Cerebellar nuclear complex (tissue), 1 donor: ENCODE data around the gene BPIFB6.
"Not testable (repeated sequence)": the region's sequence is repeated elsewhere in the genome, so short reads cannot be mapped to it uniquely, and the experiment has no call there.

Source experiments
- DNase-seq, 2 experiments: peaks; one replicate each; lab custom pipeline; 2025; lab: John Stamatoyannopoulos, UW

The BPIFB6 gene

DNA sequence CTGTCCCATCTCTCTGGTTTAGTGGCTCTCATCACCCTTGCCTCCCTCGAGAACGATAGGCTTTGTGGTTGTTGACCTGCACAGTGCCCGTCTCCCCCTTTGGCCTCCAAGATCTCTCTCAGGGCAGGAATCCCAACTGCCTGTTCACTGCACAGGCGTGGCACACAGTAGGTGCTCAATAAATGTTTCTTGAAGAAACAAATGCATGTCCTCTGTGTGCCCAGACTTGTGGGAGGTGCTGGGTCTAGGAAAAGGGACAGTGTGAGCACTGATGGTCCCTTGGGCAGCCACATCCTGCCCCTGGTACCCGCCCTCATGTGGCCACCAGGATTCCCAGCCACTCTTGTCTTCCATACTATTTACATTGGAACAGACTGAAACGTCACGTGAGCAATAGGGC, 2.6 kb upstream of the BPIFB6 start:
- no peak for DNase-seq

DNA sequence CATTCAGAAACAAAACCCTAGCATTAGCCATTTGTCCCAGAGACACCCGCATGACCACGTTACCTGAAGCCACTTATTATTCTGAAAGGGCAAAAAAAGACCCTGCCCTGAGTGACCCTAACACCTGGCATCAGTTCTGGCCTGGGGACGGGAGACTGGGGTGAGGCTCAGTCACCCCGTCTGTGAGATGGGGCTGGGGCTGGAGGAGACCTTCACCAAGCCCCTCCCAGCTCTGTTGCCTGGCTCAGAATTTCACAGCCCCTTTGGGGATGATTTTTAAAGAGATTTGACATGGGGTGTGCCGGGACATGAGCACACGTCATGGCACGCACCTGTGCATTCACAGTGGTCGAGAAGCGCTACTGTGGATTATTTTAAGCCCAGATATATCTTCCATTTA, 1.4 kb upstream of the BPIFB6 start:
- DNase-seq = no peak

DNA sequence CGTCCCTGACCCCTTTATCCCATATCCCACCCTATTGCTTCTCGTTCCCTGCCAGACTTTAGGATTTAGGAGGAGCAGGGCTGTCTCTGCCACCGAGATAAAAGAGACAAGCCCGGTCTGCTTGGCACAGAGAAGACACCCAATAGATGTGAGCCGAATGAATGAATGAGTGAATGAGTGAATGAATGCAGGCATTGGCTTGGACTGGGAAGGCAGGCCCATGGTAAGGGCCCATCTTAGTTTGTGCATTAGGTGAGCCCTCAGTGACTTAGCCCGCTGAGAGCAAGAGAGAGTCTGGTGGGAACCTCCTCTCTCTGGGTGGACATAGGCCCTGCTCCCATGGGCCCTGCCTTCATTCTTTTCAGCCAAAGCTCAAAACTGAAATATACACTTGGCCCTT, 879 bp upstream of the BPIFB6 start:
- DNase-seq = no peak

DNA sequence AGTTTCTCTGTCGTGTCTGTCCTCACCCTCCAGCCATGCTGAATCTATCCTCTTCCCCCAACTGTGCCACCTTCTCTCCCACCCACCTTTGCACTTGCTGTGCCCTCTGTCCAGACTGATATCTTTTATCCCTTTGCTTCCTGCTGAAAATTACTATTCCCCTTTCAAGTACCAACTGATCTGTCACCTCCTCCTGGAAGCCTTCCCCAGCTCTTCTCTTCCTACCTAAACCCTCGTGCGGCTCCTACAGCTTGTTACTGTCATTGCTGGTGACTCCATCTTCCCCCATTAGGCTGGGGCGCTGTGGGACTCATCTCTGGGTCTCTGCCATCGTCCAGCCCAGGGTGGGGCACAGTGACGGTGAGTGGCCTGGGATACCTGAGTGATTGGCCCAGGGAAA, 1.1 kb downstream of the BPIFB6 start:
- DNase-seq = no peak

DNA sequence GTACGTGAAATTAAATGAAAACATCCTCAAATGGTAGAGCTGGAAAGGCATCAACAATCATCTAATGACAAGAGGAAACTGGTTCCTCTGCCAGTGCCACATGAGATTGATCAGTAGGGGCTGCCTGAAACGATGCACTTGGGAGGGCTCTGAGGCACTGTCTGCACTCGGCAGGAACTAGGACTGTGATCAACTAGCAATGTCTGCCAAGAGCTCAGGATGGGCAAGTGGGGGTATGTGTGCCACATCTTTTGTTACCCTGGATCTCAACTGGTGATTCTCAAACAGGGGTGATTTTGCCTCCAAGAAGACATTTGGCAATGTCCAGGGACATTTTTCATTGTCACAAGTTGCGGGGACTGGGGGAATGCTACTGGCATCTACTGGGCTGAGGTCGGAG, 1.9 kb downstream of the BPIFB6 start:
- DNase-seq = no peak

DNA sequence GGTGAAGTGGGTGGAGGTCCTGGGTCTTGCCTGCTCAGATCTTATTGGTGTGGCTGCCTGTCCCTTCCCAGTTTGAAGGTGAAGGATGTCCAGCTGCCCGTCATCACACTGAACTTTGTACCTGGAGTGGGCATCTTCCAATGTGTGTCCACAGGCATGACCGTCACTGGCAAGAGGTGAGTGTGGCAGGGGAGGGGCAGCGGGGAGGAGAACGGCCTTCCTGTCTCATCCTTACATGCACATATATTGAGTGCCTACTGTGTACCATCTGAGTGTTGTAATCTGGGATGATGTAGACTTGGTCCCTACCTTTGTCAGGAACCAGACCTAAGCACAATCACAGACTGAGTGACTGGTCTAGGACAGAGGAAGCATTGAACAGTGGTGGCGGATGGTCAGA, 2.7 kb downstream of the BPIFB6 start:
- DNase-seq = no peak

DNA sequence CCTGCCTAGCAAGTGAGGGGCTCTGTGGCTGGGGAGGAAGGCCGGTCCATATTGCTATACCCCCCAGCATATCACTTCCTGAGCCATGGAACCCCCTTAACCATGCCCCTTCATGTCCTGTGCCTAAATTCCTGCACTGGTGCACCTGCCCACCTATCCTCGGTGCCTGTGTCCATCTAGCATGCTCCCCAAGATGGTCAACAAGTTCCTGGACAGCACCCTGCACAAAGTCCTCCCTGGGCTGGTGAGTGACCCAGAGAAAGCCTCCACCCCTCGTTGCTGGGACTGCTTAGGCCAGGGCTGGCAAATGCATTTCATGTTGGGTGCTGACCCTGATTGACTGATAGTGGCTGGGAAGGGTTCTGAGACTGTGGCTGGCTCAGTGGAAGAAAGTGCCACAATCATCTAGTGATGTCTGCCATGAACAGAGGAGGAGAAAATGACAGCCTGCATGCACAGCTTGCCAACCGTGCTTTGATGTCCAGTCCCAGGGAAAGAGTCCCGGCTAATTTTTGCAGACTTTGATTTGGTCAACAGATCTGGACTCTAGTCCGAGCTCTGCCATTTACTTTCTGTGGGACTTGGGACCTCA, 3.5 kb downstream of the BPIFB6 start:
- no peak for DNase-seq

DNA sequence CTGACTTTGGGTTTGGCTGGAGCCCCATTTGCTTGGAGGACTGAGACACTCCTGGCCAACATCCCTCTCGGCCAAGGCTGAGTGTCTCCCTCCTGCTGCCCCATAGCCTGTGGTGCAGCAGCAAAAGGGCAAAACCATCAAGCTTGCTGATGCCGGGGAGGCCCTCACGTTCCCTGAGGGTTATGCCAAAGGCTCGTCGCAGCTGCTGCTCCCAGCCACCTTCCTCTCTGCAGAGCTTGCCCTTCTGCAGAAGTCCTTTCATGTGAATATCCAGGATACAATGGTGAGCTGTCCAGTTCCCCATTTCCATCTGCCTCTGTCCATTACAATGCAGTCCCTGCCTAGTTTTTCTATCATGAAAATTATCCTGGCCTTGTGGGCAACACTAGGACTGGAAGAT, 6.0 kb downstream of the BPIFB6 start:
- no peak for DNase-seq

DNA sequence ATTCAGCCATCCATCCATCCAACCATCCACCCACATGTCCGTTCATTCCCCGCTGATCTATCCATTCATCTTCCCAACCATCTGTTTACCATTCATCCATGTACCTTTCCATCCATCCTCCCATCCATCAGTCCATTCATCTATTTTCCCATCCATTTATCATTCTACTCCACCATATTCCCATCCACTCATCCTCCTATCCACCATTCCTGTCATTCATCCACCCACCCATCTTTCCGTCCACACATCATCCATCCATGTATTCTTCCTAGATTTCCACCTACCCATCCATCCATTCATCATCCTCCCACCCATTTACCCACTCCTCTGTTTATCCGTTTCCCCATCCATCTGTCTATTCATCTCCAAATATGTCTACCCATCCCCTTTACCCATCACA, 6.8 kb downstream of the BPIFB6 start:
- DNase-seq = no peak

DNA sequence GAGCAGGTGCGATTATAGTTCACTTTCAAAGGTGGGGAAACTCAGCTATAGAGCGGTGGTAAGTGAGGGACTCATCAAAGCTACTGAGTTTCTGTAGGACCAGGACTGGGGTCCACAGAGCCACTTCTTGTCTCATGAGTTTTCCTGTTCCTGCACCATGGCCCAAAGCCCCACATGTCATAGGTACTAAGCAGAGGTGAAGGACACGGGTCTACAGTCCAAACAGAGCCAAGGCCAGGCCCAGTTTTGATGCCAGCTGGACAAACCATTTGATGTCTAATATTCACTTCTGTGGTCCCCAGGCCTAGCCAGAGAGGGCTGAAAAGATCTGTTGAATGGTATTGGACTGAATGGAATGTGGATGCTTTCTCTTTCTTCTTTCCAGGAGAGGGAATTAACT, 11.0 kb downstream of the BPIFB6 start:
- DNase-seq = no peak

DNA sequence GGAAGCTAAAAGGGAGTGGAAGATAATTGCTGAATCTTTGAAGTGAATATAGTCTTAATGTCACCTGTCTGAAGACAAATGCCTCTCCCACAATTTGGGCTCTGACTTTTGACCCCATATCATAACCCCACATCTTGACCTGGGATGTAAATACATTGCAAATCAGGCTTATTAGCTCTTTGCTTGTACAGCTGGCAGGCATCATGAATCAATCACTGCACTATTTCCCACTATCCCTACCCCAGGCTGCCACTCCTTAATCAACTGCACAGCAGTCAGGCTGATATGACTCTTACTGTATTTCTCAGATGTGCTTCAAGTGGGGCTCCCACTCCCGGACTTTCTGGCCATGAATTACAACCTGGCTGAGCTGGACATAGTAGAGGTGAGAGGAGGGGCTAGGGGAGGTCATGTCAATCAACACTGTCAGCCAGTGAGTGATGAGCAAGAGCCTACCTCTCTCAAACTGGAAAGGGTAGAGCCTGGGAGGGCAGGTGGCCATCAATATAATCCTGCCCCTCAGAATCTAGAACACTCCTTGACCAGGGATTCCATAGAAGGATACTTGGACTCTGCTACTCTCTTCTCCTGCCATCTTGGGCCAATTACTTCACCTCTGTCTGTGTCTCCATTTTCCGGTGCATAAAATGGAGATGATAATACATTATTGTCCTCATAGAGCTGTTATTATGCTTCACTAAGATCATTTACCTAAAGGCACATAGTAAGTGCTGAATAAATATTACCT, 11.7 kb downstream of the BPIFB6 start:
- DNase-seq = no peak

DNA sequence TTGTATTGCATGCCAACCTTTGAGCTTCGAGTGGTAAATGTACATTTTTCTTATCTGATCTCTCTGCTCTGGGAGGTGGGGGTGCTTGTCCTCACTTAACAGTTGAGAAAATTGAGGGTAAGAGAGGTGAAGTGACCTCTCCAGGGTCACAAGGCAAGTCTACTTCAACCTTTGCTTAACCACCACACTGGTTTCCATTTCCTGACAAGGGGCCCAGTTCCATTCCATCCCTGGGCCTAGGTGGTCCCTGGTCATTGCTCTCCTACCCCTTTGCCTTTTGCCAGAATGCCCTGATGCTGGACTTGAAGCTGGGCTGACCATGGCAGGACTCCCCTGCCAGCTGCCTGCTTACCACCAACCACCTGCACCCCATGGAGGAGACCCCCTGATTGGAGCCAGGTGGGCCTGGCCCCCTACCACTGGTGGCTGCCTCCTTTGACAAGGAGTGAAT, 12.3 kb downstream of the BPIFB6 start:
- no peak for DNase-seq

DNA sequence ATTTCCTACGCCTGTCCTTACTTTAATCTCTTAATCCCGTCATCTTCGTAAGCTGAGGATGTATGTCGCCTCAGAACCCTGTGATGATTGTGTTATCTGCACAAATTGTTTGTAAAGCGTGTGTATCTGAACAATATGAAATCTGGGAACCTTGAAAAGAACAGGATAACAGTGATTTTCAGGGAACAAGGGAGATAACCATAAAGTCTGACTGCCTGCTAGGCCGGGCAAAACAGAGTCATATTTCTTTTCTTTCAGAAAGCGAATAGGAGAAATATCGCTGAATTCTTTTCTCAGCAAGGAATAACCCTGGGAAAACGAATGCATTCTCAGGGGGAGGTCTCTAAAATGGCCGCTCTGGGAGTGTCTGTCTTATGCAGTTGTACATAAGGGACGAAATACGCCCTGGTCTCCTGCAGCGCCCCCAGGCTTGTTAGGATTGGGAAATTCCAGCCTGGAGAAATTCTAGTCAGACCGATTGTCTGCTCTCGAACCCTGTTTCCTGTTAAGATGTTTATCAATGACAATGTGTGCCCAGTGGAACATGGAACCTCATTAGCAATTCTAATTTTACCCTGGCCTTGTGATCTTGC, 13.8 kb downstream of the BPIFB6 start:
- DNase-seq = not testable (repeated sequence)

DNA sequence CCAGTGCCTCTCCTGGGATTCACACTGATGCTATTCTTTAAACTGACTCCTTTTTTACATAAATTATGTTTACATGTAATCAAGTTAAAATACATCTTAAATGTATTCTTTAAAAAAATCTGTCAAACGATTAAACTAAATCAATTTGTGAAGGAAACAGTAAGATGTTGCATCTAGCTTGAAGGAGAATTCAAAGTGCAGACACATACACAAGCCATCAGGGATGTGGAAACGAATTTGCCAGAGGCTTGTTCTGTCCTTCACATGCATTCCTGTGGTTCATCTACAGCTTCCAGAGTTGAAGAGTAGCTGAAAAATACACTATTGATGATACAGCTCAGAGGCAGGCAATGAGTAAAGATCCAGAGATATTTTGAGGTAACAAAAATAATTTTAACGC, 15.0 kb downstream of the BPIFB6 start:
- no peak for DNase-seq

DNA sequence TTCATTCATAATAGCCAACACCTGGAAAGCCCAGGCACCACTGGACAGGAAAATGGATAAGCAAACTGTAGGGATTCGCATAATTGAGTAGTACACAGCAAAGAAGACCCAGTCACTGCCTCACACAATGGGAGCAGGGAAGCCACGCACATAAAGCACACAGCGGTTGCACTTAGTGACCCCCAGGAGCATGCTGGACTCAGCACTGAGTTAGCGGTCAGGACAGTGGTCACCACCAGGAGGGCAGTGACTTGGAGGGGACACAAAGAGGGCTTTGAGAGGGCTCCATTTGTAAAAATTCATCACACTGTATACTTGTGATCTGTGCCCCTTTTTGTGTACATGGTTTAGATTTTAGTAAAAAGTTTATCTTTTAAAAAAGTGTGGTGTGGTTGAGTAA, 19.9 kb downstream of the BPIFB6 start:
- DNase-seq = no peak

DNA sequence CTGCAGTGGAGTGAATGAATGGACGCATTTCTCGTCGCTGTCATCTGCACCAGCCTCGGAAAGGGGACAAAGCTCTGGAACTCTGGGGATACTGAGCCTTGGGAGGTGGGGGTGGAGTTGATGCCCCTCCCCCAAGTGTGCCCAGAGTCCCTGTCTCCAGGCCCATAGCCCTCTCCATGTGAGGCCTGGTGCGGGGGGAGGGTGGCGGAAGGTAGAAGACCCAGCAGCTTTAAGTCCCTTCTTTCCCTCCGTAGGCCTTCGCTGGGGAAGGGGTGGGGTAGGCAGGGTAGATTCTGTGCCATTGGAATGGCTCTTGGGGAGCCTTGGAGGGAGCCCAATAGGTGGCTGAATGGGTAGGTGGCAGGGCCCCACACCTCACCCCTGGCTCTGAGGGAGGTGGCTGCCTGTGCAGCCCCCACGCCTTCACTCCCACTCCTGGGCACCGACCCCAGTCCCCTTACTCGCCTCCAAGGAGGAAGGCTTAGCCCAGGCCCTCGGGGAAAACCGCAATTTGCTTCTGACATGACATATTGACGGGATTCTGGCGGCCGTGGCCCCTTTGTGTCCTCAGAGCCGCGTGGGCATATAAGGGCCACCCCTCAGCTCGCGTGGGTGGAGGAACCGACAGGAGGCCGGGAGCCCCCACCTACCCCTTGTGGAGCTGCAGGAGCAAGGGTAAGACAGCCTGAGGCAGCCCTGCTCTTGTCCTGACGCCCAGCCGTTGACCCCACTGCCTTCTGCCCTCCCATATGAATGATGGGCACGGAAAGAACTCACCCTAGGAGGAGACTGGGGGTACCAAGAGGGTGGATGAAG, 22.1 kb downstream of the BPIFB6 start, which contains the start of gene BPIFB3:
Gene BPIFB3, plus strand, starts transcription at position 613 of the 816 bp plus-strand sequence. CDS start 1,533 bp downstream, outside the sequence.
- DNase-seq = no peak

DNA sequence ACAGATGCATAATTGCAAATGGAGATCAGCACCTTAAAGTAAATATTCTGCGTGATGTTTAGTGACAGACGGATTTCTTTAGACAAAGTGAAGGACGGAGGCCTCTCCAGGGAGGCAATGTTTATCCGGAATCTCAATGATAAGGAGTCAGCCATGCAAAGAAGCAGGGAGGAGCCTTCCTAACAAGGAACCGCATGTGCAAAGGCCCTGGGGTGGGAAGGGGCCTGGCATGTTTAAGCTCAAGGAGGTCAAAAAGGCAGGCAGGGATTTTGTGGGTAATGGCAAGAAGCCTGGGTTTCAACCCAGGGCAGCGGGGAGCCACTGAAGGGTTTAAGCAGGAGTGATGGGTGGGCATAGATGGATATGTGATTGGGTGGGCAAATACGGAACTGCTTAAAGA, 22.9 kb downstream of the BPIFB6 start:
- no peak for DNase-seq

DNA sequence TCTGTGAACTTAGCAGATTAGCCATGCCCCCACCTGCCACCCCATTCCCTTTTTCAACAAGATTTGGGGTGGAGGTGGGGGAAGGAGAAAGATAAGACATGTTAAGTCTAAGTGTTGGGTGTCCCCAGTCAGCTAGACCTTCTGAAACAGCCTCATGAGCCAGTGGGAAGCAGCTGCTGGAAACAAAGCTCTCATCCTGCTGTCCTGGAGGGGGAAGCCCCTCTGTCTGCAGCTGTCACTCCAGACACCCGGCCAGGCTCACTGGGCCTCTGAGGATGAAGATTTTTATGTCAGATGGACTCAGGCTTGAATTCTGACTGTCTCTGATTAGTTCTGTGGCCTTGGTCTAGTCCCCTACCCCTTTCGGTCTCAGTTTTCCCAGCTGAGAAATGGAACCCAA, 23.3 kb downstream of the BPIFB6 start:
- DNase-seq = no peak

DNA sequence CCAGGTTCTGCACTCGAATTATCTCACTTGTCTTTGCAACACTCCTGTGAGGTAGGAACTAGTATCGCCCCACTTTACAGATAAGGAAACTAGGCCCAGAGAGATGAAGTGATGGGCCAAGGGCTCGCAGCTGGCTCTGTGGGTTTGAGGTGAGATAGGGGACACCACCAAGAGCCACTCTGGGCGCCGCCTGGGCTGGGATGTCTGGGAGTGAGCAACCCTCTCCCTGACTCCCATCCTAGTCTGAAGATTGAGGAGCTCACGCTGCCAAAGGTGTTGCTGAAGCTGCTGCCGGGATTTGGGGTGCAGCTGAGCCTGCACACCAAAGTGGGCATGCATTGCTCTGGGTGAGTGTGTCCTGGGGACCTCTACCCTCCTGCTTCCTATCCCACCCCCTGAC, 27.7 kb downstream of the BPIFB6 start:
- no peak for DNase-seq

DNA sequence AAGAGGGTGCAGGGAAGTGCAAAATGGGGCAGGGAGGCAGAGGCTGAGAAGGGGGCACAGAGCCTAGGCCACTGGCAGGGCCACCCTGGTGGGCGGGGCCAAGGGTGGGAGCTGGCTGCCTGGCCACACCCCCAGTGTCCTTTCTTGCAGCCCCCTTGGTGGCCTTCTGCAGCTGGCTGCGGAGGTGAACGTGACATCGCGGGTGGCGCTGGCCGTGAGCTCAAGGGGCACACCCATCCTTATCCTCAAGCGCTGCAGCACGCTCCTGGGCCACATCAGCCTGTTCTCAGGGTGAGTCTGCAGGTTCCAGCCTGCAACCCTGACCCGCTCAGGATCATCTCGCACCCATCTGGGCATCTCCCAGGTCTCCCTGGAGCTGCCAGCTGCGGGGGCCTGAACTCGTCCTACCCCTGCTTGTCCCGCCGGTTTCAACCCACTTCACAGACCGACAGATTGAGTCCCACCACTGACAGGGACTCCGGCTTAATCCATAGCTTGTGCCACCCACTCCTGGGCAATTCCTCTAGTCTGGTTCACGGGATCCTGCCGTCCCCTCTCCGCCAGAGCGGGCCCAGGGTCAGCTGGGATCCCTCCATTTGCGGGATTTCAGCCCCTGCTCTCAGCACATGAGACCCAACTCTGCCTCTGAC, 28.4 kb downstream of the BPIFB6 start:
- DNase-seq = no peak

DNA sequence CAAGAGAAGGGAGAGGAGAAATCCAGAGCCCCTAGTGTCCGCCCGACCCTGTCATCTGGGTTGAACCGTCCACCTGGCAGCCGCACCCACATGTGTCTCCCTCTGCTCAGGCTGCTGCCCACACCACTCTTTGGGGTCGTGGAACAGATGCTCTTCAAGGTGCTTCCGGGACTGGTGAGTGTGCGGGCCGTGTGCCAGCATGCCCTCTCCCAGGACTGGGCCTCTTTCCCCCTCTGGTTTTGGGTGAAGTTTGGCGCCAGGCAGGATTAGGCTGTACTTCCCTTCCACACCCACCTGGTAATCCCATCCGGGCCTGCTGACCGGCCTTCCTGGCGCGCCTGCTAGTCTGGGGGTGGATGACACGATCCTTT, 30.2 kb downstream of the BPIFB6 start:
- no peak for DNase-seq
